ENCODE data around the gene ZEB1. TPM values are rescaled to one million over a fixed set of nuclear protein-coding genes. Genes with fewer than 3 reads are reported as not detected.

ZEB1 gene
- total and polyA plus RNA-seq, 2 of the 13 experiments (the other 11 are each of a cell fraction or from before 2014, with no cell fraction given), result 9.6 to 18.0 TPM

DNA sequence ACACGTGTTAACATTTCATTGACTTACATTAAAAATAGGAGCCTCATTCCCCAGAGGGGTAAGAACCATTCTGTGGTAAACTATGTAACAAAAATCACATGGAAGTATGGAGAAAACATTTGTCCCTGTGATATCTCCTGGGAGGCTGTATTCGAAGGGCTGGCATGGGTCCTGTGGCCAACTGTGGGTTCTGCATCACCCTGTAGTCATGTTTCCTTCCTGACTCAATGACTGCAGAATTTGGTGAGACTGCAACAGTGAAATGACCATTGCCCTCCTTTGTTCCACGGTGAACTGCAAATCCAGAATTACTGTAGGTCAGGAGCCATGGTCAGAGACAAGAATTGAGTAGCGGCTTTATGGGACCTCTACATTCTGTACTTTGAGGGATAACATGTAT is 3.6 kb upstream of the ZEB1 start (continued):
- TF ChIP-seq, protein P1, sequence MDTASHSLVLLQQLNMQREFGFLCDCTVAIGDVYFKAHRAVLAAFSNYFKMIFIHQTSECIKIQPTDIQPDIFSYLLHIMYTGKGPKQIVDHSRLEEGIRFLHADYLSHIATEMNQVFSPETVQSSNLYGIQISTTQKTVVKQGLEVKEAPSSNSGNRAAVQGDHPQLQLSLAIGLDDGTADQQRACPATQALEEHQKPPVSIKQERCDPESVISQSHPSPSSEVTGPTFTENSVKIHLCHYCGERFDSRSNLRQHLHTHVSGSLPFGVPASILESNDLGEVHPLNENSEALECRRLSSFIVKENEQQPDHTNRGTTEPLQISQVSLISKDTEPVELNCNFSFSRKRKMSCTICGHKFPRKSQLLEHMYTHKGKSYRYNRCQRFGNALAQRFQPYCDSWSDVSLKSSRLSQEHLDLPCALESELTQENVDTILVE (CRISPR knock-in tag; IDR thresholded peaks at IDR 0.05), result no peak
- TF ChIP-seq ATM (IDR thresholded peaks at IDR 0.05; ENCODE audit: borderline replicate concordance) (no peak), ZNF761 (CRISPR knock-in tag; conservative IDR thresholded peaks at IDR 0.05) (no peak), JUN (CRISPR knock-in tag; IDR thresholded peaks at IDR 0.05) (no peak), SUZ12 (IDR thresholded peaks at IDR 0.05; ENCODE audit: low read depth, low read length) (no peak), ZNF780A (CRISPR knock-in tag; IDR thresholded peaks at IDR 0.05) (no peak)
- TF ChIP-seq, protein P2, sequence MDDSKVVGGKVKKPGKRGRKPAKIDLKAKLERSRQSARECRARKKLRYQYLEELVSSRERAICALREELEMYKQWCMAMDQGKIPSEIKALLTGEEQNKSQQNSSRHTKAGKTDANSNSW (CRISPR knock-in tag; IDR thresholded peaks at IDR 0.05; ENCODE audit: borderline replicate concordance), result no peak
- TF ChIP-seq, protein P3, sequence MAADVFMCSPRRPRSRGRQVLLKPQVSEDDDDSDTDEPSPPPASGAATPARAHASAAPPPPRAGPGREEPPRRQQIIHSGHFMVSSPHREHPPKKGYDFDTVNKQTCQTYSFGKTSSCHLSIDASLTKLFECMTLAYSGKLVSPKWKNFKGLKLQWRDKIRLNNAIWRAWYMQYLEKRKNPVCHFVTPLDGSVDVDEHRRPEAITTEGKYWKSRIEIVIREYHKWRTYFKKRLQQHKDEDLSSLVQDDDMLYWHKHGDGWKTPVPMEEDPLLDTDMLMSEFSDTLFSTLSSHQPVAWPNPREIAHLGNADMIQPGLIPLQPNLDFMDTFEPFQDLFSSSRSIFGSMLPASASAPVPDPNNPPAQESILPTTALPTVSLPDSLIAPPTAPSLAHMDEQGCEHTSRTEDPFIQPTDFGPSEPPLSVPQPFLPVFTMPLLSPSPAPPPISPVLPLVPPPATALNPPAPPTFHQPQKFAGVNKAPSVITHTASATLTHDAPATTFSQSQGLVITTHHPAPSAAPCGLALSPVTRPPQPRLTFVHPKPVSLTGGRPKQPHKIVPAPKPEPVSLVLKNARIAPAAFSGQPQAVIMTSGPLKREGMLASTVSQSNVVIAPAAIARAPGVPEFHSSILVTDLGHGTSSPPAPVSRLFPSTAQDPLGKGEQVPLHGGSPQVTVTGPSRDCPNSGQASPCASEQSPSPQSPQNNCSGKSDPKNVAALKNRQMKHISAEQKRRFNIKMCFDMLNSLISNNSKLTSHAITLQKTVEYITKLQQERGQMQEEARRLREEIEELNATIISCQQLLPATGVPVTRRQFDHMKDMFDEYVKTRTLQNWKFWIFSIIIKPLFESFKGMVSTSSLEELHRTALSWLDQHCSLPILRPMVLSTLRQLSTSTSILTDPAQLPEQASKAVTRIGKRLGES (CRISPR knock-in tag; IDR thresholded peaks at IDR 0.05; ENCODE audit: borderline replicate concordance), result no peak

DNA sequence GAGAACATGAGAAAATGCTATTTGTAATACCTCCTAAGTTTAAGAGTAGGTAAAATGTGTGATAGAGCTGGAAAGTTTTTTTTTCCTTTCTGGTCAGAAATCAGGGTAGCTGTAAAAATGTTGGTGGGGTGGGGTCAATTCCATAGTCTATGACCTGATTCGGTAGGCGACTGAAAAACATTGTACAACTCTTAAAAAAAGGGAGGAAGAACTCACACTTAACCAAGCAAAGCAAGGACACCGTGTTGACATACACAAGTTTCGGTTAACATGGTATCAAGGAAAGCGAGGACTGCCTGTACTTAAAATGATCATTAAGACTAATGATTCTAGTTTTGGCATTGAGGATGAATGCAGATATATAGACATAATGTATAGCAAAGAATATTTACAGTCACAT is 1.8 kb upstream of the ZEB1 start:
- no peak overlapping the region for H3K27ac ChIP-seq (ENCODE audit: extremely low read length, insufficient read depth, low read length)
- ChIA-PET CTCF (ENCODE audit: low intra/inter-chr PET ratio, low total read pairs) (no interaction called here), POLR2A (interaction anchor here (1.7 kb wide), 1 partner anchor 285 kb away, joined by 5 read pairs; the partner anchor contains the start of gene ZNF438)
- peaks cover 4% of the 10 kb centered on the region for H4K20me1 ChIP-seq (ENCODE audit: insufficient read depth, low read length)
- ATAC-seq (no peak), FAIRE-seq (no peak), DNase-seq (ENCODE audit: low spot score) (no peak)
- H3K4me2 ChIP-seq (ENCODE audit: low read depth, low read length), result no peak overlapping the region
- intact Hi-C loops (cut with micrococcal nuclease; ENCODE audit: unreplicated experiment), result no loop called here
- H3K9ac ChIP-seq (ENCODE audit: insufficient read depth, low read depth, low read length), result no peak overlapping the region
- no peaks in the 10 kb centered on the region; a peak in 1 of 5 replicates for H3K27me3 ChIP-seq (ENCODE audit: control insufficient read depth in 1 of 2, insufficient read depth in 2 of 2, low read length in 2 of 2)
- in situ Hi-C loops (cut with HindIII; ENCODE audit: extremely low pct_ligation_motif_present, low pct_unique_long_range_greater_than_20kb), result no loop called here
- peaks cover 18% of the 10 kb centered on the region for H3K79me2 ChIP-seq (ENCODE audit: insufficient read depth, low read length)
- no peak overlapping the region for H2AFZ ChIP-seq (ENCODE audit: low read length)
- peaks cover 22% of the 10 kb centered on the region for H3K4me1 ChIP-seq (ENCODE audit: insufficient read depth, low read length)
- no peak overlapping the region for H3K4me3 ChIP-seq (replicated peaks in 1 of 3; ENCODE audit: insufficient read depth in 1 of 3, low read depth in 2 of 3, low read length in 3 of 3)
- no peak for TF ChIP-seq POLR2A (IDR thresholded peaks at IDR 0.05; ENCODE audit: insufficient read depth in 1 of 2, low read depth in 2 of 2, low read length in 2 of 2)
- TF ChIP-seq NKX3-1 (CRISPR knock-in tag; IDR thresholded peaks at IDR 0.05), result no peak
- no peak for TF ChIP-seq ZNF782 (CRISPR knock-in tag; IDR thresholded peaks at IDR 0.05; ENCODE audit: borderline replicate concordance)
- no peak for TF ChIP-seq SUZ12 (IDR thresholded peaks at IDR 0.05; ENCODE audit: low read depth, low read length)
- no peak for TF ChIP-seq ZNF747 (CRISPR knock-in tag; IDR thresholded peaks at IDR 0.05; ENCODE audit: borderline replicate concordance)
- 95% methylated on average over 5 of the region's 5 CpGs for WGBS (ENCODE audit: low lambda C conversion rate)
- no peaks in the 10 kb centered on the region for H3K36me3 ChIP-seq (replicated peaks in 1 of 2; ENCODE audit: control insufficient read depth in 1 of 2, insufficient read depth in 2 of 2, low read length in 2 of 2)
- no peaks in the 10 kb centered on the region for H3K9me3 ChIP-seq (ENCODE audit: low read length)
- BruUV-seq (replicated peaks), result no TSS peak
